GM06990 (cell line): ENCODE data around the gene PDZD2.

Experiments
- DNase-seq: peaks from one replicate; pipeline ENCODE4 v3.0.0-alpha.2; 2011; ENCODE audit not compliant: insufficient read length; ENCODE audit errors: extremely low read depth
- H3K27me3 ChIP-seq: replicated peaks from 2 replicates; pipeline ENCODE4 v1.6.0; 2011; ENCODE audit warnings: low read length; ENCODE audit not compliant: control insufficient read depth, insufficient read depth
- H3K36me3 ChIP-seq: 2 replicates; pipeline ENCODE4 v1.5.1; 2011; ENCODE audit warnings: low read length; ENCODE audit not compliant: control insufficient read depth, insufficient read depth
- H3K4me3 ChIP-seq: replicated peaks from 2 replicates; pipeline ENCODE4 v1.5.1; 2011; ENCODE audit warnings: low read depth, mild to moderate bottlenecking, control low read depth, low read length
- CTCF ChIP-seq: IDR thresholded peaks from 2 replicates; pipeline ENCODE4 v1.5.1; 2011; ENCODE audit warnings: low read length, control low read depth, mild to moderate bottlenecking, inconsistent platforms; ENCODE audit not compliant: insufficient read depth, poor library complexity, severe bottlenecking

Gene PDZD2

GRCh38 chr5:31832966-31833365 lies 194.0 kb downstream of the PDZD2 start:
- no peak for DNase-seq
- H3K4me3 ChIP-seq = no peak overlapping the region
- no peak for TF ChIP-seq CTCF
- no peaks in the 10 kb centered on the region for H3K36me3 ChIP-seq
- no peaks in the 10 kb centered on the region for H3K27me3 ChIP-seq

GRCh38 chr5:31833710-31834109 lies 194.8 kb downstream of the PDZD2 start:
- no peaks in the 10 kb centered on the region for H3K36me3 ChIP-seq
- H3K27me3 ChIP-seq = no peaks in the 10 kb centered on the region
- no peak for DNase-seq
- H3K4me3 ChIP-seq = no peak overlapping the region
- no peak for TF ChIP-seq CTCF

GRCh38 chr5:31844622-31845345 lies 205.9 kb downstream of the PDZD2 start:
- H3K36me3 ChIP-seq = no peaks in the 10 kb centered on the region
- no peak overlapping the region for H3K4me3 ChIP-seq
- H3K27me3 ChIP-seq = no peaks in the 10 kb centered on the region
- no peak for TF ChIP-seq CTCF
- no peak for DNase-seq

GRCh38 chr5:31845361-31845760 lies 206.4 kb downstream of the PDZD2 start:
- no peak for DNase-seq
- no peak for TF ChIP-seq CTCF
- no peaks in the 10 kb centered on the region for H3K27me3 ChIP-seq
- no peaks in the 10 kb centered on the region for H3K36me3 ChIP-seq
- H3K4me3 ChIP-seq = no peak overlapping the region

- no peak for DNase-seq
- Histone ChIP-seq H3K27me3 (no peaks in the 10 kb centered on the region; the same call in 1 of the 2 replicates), H3K4me3 (no peak overlapping the region), H3K36me3 (no peaks in the 10 kb centered on the region)
- no peak for TF ChIP-seq CTCF
These were observed 208.0 kb downstream of the PDZD2 start for GRCh38 chr5:31846934-31847333.

GRCh38 chr5:31847354-31847753 lies 208.4 kb downstream of the PDZD2 start:
- no peak for TF ChIP-seq CTCF
- H3K27me3 ChIP-seq = no peaks in the 10 kb centered on the region; the same call in 1 of the 2 replicates
- no peak for DNase-seq

More at GRCh38 chr5:31847354-31847753, 208.4 kb downstream of the PDZD2 start:
- no peaks in the 10 kb centered on the region for H3K36me3 ChIP-seq
- no peak overlapping the region for H3K4me3 ChIP-seq
